Fibroblast of mammary gland (primary cell): Measurements from ENCODE around the gene CCDC92B.
A peak's percentile ranks its signal among the peaks of the same experiment; 100 is the strongest.

Experiments
- DNase-seq: peaks from one replicate; pipeline ENCODE4 v3.0.0-alpha.2; 2010; ENCODE audit warnings: low read depth
- H3K4me3 ChIP-seq: 2 replicates; pipeline ENCODE4 v1.5.1; 2011; ENCODE audit warnings: low read depth, mild to moderate bottlenecking, low read length, moderate library complexity; ENCODE audit not compliant: control insufficient read depth
- TF ChIP-seq, protein P1 (sequence below): conservative IDR thresholded peaks from 2 replicates; pipeline ENCODE4 v1.5.1; 2011; ENCODE audit warnings: low read depth, low read length, inconsistent platforms; ENCODE audit not compliant: control insufficient read depth, insufficient read depth

CCDC92B gene

DNA sequence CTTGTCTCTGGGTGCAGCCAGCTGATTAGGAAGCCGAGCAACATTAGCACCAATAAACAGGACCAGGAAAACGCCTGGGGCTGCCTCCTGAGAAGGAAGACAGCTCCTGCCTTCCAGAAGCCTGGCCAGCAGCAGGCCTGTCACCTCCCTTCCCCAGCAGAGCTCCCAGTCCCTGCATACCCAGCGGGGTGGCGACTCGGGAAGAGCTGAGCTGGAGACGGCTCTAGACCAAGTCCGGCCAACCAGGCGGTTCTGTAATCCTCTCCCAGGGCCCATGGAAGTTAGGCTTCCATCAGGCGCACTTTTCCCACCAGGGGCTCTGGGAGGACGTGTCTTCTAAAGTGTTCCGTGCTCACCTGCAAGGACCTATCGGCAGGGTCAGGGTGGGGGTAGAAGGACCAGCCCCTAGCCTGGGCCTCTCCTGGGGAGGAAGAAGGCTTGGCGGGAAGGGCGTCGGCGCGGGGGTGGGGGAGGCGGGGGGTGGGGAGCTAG is 25.9 kb downstream of the CCDC92B start:
- no peak for DNase-seq

DNA sequence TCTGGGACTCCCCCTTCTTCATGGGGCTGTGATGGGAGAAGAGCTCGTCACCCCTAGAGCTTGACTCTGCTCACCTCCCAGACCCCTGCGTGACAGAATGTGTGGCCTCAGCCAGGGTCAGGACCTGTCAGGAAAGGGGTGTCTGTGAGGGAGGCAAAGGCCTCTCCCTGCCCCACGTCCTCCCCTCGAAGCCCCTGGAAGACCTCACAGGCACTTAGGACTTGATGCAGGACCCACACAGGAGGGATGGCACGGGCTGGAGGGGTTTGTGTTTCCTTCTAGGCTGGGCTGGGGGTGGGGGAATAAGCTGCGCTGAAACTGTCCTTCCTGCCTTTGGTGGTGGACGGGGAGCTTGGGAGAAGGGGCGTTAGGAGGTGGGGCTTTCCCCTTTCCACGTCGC is 26.8 kb downstream of the CCDC92B start:
- DNase-seq: no peak
- TF ChIP-seq, protein P1, sequence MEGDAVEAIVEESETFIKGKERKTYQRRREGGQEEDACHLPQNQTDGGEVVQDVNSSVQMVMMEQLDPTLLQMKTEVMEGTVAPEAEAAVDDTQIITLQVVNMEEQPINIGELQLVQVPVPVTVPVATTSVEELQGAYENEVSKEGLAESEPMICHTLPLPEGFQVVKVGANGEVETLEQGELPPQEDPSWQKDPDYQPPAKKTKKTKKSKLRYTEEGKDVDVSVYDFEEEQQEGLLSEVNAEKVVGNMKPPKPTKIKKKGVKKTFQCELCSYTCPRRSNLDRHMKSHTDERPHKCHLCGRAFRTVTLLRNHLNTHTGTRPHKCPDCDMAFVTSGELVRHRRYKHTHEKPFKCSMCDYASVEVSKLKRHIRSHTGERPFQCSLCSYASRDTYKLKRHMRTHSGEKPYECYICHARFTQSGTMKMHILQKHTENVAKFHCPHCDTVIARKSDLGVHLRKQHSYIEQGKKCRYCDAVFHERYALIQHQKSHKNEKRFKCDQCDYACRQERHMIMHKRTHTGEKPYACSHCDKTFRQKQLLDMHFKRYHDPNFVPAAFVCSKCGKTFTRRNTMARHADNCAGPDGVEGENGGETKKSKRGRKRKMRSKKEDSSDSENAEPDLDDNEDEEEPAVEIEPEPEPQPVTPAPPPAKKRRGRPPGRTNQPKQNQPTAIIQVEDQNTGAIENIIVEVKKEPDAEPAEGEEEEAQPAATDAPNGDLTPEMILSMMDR: no peak

More for the DNA sequence above, 25.9 kb downstream of the CCDC92B start:
- TF ChIP-seq, protein P1: no peak
- H3K4me3 ChIP-seq: no peak overlapping the region

DNA sequence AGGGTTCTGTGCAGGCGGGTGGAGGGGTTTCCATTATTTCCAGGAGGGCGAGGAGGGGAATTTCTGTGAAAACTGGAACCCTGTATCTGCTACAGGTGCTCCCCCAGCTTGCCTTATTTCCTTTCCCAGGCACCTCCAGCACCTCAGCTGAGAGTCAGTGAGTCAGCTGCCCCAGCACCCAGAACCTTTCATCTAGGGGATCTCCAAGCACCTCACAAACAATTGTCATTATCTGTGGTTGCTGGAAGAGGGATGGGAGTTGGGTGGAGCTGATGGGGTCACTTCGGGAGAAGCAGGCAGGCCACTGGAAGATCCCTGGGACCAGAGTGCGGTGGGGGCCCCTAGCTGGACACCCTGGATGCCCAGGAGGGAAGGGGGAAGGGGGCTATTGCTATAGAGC is 27.8 kb downstream of the CCDC92B start:
- TF ChIP-seq, protein P1: no peak
- no peak overlapping the region for H3K4me3 ChIP-seq
- no peak for DNase-seq

More for the DNA sequence above, 26.8 kb downstream of the CCDC92B start:
- no peak overlapping the region for H3K4me3 ChIP-seq

DNA sequence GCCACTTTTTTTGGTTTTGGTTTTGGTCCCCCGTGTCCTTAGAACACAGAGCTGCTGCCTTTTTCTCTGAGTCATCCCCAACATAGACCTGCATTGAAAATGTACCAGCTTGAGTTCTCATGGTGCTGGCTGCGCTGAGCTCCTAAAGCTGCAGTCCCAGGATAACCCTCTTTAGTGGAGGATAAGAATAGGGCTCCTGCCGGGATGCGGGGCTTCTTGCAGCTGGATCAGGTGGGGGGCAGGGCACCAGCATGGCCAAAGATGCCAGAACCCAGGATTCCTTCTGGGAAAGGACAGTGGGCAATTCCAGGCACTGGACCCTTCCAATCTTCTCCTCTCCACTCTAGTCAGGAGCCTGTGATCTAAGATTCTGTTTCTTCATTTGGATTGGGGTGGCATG is 29.6 kb downstream of the CCDC92B start:
- no peak for DNase-seq
- TF ChIP-seq, protein P1: no peak
- no peak overlapping the region for H3K4me3 ChIP-seq

DNA sequence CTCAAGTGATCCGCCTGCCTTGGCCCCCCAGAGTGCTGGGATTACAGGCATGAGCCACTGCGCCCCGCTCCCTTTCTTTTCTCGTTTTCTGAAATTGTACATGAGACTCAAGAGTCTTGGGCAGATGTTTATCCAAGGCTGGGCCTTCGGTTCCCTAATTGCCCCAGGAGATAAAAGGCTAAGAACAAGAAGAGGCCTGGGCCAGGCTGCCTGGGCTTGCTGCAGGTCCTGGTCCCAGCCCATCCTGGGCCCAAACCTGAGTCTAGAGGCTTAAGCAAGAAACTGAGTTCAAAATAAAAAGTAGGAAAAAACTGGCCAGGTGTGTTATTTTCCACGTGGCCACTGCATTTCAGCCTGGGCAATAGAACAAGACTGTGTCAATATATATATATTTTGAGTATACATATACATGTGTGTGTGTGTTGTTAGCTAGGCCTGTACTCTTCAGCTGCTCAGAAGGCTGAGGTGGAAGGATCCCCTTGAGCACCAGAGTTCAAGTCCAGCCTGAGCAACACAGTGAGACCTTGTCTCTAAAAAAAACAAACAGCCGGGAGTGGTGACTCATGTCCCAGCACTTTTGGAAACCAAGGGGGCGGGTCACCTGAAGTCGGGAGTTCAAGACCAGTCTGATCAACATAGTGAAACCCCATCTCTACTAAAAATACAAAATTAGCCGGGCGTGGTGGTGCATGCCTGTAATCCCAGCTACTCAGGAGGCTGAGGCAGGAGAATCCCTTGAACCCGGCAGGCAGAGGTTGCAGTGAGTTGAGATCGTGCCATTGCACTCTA is 31.1 kb downstream of the CCDC92B start:
- peak; percentile 29 for DNase-seq
- H3K4me3 ChIP-seq: no peak overlapping the region
- TF ChIP-seq, protein P1: no peak

DNA sequence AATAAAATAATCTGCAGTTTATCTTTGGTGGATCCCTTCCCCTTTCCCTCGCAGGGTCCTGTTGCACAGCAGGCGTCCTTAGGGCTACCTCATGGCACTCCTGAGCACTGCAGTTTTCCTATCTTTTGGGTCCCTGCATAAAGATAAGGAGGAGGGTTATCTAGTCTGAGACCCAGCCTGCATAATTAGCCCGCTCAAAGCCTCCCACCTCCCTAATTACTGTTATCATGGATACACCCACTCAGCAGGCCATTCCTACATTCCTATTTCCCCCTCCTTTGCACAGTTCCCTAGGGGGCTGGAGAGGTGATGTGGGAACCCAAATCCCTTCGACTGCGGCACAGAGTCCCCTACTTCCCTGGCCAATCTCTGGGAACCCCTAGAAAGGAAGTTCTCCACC is 32.8 kb downstream of the CCDC92B start:
- DNase-seq: no peak
- TF ChIP-seq, protein P1: no peak
- no peak overlapping the region for H3K4me3 ChIP-seq

DNA sequence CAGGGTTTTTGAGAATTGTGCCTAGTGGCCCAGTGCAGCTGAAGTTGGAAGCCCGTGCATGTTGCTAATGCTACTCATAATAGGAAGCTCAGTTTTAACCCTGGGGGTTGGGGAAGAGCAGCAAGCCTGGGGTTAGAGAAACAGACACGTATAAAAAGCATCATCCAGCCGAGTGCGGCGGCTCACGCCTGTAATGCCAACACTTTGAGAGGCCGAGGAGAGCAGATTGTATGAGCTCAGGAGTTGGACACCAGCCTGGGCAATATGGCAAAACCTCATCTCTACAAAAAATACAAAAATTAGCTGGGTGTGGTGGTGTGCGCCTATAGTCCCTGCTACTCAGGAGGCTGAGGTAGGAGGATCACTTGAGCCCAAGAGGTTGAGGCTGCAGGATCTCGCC is 35.6 kb downstream of the CCDC92B start:
- no peak for DNase-seq
- no peak overlapping the region for H3K4me3 ChIP-seq
- TF ChIP-seq, protein P1: no peak
